OCI-LY3 (cell line): Measurements from ENCODE around the gene MBTPS2.

Source experiments
- CTCF ChIP-seq: fragments of 200-600, 300-600 bp; sonication (generic); IDR thresholded peaks from 2 replicates; pipeline ENCODE4 v1.5.1; 2014; ENCODE audit warnings: antibody characterized with exemption, low read length, low read depth
- EZH2phosphoT487 ChIP-seq: fragments of 200-600 bp; shearing (Covaris generic); IDR thresholded peaks from 2 replicates; pipeline ENCODE4 v1.6.1; 2018; ENCODE audit warnings: antibody characterized with exemption, mixed run types, low read depth

DNA sequence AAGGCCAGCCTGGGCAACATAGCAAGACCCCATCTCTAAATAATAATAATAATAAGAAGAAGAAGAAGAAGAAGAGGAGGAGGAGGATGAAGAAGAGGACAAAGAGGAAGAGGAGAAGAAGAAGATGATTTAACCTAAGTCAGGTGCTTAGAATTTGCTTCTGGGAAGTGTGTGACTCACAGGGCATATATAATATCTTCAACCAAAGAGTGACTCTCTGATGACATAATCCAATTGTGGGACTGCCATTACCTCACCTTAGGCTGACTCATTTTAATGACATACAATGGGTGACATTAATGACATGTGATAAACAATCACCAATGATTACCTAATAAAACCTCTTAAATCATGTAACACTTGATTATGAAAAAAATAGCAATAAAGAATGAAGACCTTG is 32.7 kb upstream of the MBTPS2 start:
- TF ChIP-seq CTCF: no peak
- TF ChIP-seq EZH2phosphoT487: no peak
